ENCODE measurements around the gene PRAME.
"Not testable (repeated sequence)": the region's sequence is repeated elsewhere in the genome, so short reads cannot be mapped to it uniquely, and the experiment has no call there.

Gene PRAME

GRCh38 chr22:22550789-22551434 lies 8.2 kb downstream of the PRAME start:
- no peak for DNase-seq

- DNase-seq: no peak
Measured at GRCh38 chr22:22548910-22549309, 10.2 kb downstream of the PRAME start.

- no peak for DNase-seq
Measured at GRCh38 chr22:22548317-22548716, 10.7 kb downstream of the PRAME start.

GRCh38 chr22:22547692-22548300 lies 11.3 kb downstream of the PRAME start:
- DNase-seq: no peak

GRCh38 chr22:22547226-22547625 lies 11.8 kb downstream of the PRAME start:
- DNase-seq: no peak

- no peak for DNase-seq
Measured at GRCh38 chr22:22546490-22546889, 12.6 kb downstream of the PRAME start.

GRCh38 chr22:22545084-22545483 lies 14.0 kb downstream of the PRAME start:
- DNase-seq: no peak

- DNase-seq: no peak
Measured at GRCh38 chr22:22538226-22538989, 20.7 kb downstream of the PRAME start.

- DNase-seq: no peak
Measured at GRCh38 chr22:22536916-22537315, 22.1 kb downstream of the PRAME start.

GRCh38 chr22:22536515-22536914 lies 22.6 kb downstream of the PRAME start:
- no peak for DNase-seq

GRCh38 chr22:22535662-22536061 lies 23.4 kb downstream of the PRAME start:
- no peak for DNase-seq

- DNase-seq: no peak
Measured at GRCh38 chr22:22534604-22535415, 24.3 kb downstream of the PRAME start.

GRCh38 chr22:22533863-22534262 lies 25.2 kb downstream of the PRAME start:
- DNase-seq: no peak

GRCh38 chr22:22533417-22533816 lies 25.6 kb downstream of the PRAME start:
- DNase-seq: no peak

GRCh38 chr22:22532547-22533071 lies 26.5 kb downstream of the PRAME start:
- DNase-seq: not testable (repeated sequence)

- no peak for DNase-seq
Measured at GRCh38 chr22:22531770-22532546, 27.1 kb downstream of the PRAME start.

GRCh38 chr22:22528780-22529179 lies 30.3 kb downstream of the PRAME start:
- no peak for DNase-seq

- DNase-seq: no peak
Measured at GRCh38 chr22:22527312-22527711, 31.8 kb downstream of the PRAME start.

- DNase-seq: no peak
Measured at GRCh38 chr22:22526125-22526912, 32.7 kb downstream of the PRAME start.

GRCh38 chr22:22523494-22523893 lies 35.6 kb downstream of the PRAME start:
- no peak for DNase-seq

- no peak for DNase-seq
Measured at GRCh38 chr22:22521631-22522030, 37.4 kb downstream of the PRAME start.

Measured in midbrain (tissue), 1 donor.